ENCODE measurements around the gene PCDH9. TPM values are rescaled to one million over a fixed set of nuclear protein-coding genes. Genes with fewer than 3 reads are reported as not detected.

PCDH9 gene
- total and polyA plus RNA-seq, 10 donors: 0.24 to 8.1 (median 3.8) TPM

GRCh38 chr13:66534561-66534960 lies 695.6 kb downstream of the PCDH9 start:
- TF ChIP-seq, protein P1, sequence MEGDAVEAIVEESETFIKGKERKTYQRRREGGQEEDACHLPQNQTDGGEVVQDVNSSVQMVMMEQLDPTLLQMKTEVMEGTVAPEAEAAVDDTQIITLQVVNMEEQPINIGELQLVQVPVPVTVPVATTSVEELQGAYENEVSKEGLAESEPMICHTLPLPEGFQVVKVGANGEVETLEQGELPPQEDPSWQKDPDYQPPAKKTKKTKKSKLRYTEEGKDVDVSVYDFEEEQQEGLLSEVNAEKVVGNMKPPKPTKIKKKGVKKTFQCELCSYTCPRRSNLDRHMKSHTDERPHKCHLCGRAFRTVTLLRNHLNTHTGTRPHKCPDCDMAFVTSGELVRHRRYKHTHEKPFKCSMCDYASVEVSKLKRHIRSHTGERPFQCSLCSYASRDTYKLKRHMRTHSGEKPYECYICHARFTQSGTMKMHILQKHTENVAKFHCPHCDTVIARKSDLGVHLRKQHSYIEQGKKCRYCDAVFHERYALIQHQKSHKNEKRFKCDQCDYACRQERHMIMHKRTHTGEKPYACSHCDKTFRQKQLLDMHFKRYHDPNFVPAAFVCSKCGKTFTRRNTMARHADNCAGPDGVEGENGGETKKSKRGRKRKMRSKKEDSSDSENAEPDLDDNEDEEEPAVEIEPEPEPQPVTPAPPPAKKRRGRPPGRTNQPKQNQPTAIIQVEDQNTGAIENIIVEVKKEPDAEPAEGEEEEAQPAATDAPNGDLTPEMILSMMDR (IDR thresholded peaks at IDR 0.05 in 8 of 11, conservative IDR thresholded peaks at IDR 0.05 in 3 of 11): no peak
- TF ChIP-seq POLR2AphosphoS5 (IDR thresholded peaks at IDR 0.05) (no peak), POLR2A (IDR thresholded peaks at IDR 0.05) (no peak)
- intact Hi-C loops (cut with DNase I; ENCODE audit: low total_unique reads): no loop called here
- no peak for DNase-seq
- H3K9me3 ChIP-seq: no peaks in the 10 kb centered on the region
- H3K27me3 ChIP-seq (replicated peaks in 1 of 7): no peaks in the 10 kb centered on the region
- H3K27ac ChIP-seq: no peak overlapping the region
- WGBS, 5 donors: 88 to 94% (median 93%) methylated on average over 2 of the region's 2 CpGs
- H3K4me3 ChIP-seq: no peak overlapping the region
- no peaks in the 10 kb centered on the region for H3K36me3 ChIP-seq
- no peaks in the 10 kb centered on the region for H3K4me1 ChIP-seq

DNA sequence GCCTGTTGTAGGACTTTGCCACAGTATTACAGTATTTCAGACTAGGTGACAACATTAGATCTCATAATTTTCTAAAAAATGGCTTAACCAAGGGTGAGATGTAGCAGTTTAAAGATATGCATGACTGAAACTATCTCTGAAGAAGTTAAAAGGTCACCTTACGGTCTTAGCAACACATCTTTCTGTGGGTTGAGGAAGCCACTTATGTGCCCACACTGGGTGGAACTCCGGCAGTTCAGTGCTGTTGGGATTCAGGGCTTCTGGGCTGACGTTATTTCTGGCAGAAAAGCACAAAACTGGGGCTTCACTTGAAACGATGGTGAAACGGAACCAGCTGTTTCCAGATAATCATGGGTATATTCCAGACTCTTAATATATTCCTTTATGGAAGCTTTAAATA lies 697.3 kb downstream of the PCDH9 start:
- 81 to 87% (median 87%) methylated on average over 5 of the region's 5 CpGs for WGBS, 5 donors
- no peak for DNase-seq

DNA sequence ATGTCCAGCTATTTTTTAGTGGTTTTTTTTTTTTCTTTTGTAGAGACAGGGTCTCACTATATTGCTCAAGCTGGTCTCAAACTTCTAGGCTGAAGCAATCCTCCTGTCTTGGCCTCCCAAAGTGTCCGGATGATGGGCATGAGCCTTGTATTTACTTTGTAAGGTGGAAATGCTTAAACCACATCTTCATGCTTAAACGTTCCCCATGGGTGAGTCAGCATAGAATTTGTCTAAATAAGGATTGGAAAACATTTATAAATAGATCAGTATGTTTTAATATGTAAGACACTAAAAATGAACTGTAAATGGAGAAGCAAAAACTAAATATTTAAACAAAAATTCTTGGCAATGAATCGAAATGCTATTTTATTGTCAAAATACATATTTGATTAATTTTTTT lies 698.0 kb downstream of the PCDH9 start:
- H3K27me3 ChIP-seq (replicated peaks in 1 of 7): no peaks in the 10 kb centered on the region
- WGBS, 5 donors: 53 to 63% (median 59%) methylated on average over 3 of the region's 3 CpGs
- no peak overlapping the region for H3K27ac ChIP-seq
- no peak overlapping the region for H3K4me3 ChIP-seq
- no peaks in the 10 kb centered on the region for H3K4me1 ChIP-seq
- intact Hi-C loops (cut with DNase I; ENCODE audit: low total_unique reads): no loop called here
- H3K9me3 ChIP-seq: no peaks in the 10 kb centered on the region
- H3K36me3 ChIP-seq: no peaks in the 10 kb centered on the region
- TF ChIP-seq, protein P1 (IDR thresholded peaks at IDR 0.05 in 8 of 11, conservative IDR thresholded peaks at IDR 0.05 in 3 of 11): no peak
- no peak for TF ChIP-seq POLR2A (IDR thresholded peaks at IDR 0.05)
- TF ChIP-seq POLR2AphosphoS5 (IDR thresholded peaks at IDR 0.05): no peak
- no peak for DNase-seq

More for the DNA sequence above, 697.3 kb downstream of the PCDH9 start:
- intact Hi-C loops (cut with DNase I; ENCODE audit: low total_unique reads): no loop called here
- no peaks in the 10 kb centered on the region for H3K9me3 ChIP-seq
- no peak overlapping the region for H3K27ac ChIP-seq
- no peaks in the 10 kb centered on the region for H3K36me3 ChIP-seq
- H3K27me3 ChIP-seq (replicated peaks in 1 of 7): no peaks in the 10 kb centered on the region
- TF ChIP-seq, protein P1 (IDR thresholded peaks at IDR 0.05 in 8 of 11, conservative IDR thresholded peaks at IDR 0.05 in 3 of 11): no peak
- no peak for TF ChIP-seq POLR2A (IDR thresholded peaks at IDR 0.05)
- TF ChIP-seq POLR2AphosphoS5 (IDR thresholded peaks at IDR 0.05): no peak
- H3K4me1 ChIP-seq: no peaks in the 10 kb centered on the region
- H3K4me3 ChIP-seq: no peak overlapping the region

DNA sequence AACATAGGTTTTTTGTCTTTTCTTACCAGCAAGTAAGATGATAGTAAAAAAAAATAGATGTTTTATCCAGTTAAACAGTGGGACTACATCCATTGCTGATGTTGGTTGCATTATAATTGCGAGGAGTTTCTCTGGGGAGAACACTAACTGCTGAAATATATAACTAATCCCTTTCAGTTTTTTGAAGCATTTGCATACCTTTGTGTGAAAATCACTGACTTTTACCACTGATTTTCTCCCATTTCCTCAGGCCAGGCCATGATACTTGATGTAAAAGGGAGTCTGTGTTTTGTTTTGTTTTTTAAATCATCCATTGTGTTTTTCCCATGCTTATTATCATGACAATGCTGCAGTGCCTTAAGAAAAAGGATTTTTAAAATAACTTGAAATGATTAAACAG lies 699.5 kb downstream of the PCDH9 start:
- Histone ChIP-seq H3K4me3 (no peak overlapping the region), H3K9me3 (no peaks in the 10 kb centered on the region), H3K27me3 (replicated peaks in 1 of 7) (no peaks in the 10 kb centered on the region), H3K27ac (no peak overlapping the region), H3K4me1 (no peaks in the 10 kb centered on the region), H3K36me3 (no peaks in the 10 kb centered on the region)
- TF ChIP-seq POLR2A (IDR thresholded peaks at IDR 0.05): no peak
- TF ChIP-seq, protein P1 (IDR thresholded peaks at IDR 0.05 in 8 of 11, conservative IDR thresholded peaks at IDR 0.05 in 3 of 11): no peak
- TF ChIP-seq POLR2AphosphoS5 (IDR thresholded peaks at IDR 0.05): no peak
- 92 to 100% (median 96%) methylated on average over 1 of the region's 1 CpG for WGBS, 5 donors
- intact Hi-C loops (cut with DNase I; ENCODE audit: low total_unique reads): no loop called here
- DNase-seq: no peak
